DMS153 (cell line): ENCODE measurements around the gene DUSP22.

Experiments
- DNase-seq: peaks from one replicate; lab custom pipeline; 2025; lab: John Stamatoyannopoulos, UW

The DUSP22 gene

DNA sequence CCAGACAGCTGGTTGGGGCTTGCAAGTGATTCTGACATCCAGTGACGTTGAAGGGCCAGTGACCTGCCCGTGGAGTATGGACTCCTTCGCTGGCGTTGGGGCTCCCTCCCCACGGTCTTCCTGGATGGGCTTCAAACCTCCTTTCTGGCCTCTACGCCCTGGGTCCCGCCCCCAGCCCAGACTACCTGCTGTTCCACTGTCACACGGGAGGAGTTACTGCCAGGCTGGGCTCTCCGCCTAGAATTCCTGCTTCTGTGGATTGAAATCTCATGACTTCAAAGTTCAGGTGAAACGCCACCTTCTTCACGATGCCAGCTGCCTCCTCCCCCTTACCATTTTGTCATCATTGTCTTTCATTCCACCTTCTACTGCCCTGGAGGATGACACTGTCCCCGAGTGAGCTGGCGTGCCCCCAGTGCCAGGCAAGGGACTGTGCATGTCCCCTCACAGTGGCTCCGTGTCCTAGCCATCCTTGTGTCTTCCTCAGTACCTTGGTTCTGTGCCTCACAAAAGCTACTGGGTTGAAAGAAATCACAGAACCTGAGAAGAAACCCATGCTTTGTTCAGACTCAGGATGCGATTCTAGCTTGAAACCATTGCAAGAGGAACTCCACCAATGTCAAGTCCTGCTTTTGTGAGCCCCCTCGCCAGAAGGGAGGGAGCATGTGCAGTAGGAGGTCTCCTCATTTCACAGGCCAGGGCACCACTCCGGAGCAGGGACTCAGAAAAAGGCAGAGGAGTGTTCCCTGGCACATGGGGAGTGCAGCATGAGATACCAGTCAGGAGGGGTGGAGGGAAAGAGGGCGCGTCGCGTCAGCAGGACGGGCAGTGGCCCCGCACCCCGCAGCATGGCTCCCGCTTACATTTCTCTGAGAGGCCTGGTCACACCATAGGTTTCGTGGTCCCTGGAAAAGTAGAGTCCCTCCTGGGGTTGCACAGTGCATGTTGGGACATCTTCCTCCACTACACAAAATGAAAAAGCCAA is 88.2 kb downstream of the DUSP22 start:
- DNase-seq = no peak

DNA sequence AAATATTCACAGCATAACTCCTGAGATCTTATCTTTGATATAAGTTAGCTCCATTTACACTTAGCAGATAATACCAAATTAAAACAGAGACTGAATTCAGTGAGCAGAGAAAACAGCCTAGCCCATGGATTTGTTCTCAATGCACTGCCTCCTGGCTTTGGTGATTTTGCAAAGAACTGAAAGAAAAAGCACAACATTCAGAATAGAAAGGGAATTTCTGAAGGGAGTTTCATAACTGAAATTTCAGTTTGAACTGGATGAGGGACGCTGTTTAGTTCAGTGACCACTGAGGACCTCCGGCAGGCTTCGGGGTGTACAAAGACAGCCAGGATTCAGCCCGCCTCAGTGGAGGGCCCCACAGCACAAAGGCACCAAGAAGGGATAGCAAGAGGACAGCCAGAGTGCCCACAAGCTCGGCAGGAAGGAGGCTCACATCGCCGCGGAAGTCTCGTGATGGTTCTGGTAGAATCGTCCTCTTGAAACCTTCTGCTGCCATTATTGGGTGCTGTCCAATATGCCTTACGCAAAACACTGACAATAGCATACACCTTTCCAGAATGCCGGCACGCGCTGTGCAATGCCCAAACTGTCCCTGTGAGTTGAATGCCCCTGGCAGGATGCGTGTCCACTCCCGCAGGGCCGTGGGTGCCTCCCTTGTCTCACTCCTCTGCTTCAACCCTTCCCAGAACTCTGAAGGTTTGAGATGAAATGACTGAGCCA is 89.6 kb downstream of the DUSP22 start:
- no peak for DNase-seq

DNA sequence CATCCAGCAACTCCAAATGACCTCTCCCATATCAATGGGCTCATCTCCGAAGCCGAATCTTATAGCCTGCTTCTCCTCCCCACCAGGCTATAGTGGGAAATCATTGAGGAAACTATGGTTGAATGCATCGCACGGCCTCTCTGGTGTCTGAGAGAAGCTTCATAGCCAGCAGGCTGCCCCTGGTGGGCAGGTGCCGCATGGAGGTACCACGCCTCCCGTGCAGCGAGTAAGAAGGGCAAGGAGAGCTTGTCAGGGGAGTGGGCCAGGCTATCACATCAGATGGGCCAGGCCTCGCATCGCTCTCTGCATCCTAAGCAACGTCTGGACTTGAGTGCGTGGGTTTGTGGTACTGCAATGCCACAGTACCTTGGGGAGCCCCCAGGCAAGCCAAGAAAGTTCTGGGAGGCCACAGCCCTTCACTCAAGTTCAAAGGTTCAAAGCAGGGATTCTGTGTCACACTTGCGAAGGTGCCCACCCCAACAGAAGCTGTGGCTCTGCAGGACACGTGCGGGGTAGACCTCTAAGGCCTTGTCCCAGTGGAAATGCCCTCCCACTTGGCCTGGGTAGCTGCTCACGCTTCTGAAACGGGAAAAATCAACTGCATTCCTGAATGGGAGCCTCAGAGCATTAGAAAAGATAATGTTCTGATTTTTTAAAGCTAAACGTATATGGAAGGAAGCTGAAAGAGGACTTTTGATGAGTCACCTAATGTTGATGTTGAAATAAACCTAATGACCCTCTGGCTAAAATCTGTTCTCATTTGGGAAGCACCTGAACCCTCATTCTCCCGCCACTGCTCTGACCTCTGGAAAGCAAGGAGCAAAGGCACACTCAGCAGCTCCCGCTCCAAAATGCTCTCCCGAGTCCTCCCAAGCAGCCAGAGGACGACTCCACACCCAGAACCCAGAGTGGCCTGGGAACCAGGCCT is 90.9 kb downstream of the DUSP22 start:
- DNase-seq = no peak

DNA sequence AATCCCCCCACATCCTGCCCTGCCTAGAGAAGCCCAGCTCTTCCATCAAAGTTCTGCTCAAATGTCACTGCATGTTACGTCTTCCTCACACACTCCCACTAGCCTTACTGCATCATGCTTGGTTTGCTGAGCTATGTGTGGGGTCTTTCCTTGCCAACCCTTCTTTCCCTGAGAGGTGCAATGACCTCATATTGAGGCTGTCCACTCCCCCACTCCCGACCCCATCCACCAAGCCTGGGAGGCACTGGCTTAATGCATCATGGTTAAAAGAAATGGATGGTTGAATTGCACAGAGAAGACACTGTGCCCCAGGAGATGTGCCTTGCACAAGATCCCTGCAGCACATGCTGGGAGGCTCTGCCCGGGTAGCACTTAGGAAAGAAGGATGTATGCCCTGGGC is 91.6 kb downstream of the DUSP22 start:
- no peak for DNase-seq

DNA sequence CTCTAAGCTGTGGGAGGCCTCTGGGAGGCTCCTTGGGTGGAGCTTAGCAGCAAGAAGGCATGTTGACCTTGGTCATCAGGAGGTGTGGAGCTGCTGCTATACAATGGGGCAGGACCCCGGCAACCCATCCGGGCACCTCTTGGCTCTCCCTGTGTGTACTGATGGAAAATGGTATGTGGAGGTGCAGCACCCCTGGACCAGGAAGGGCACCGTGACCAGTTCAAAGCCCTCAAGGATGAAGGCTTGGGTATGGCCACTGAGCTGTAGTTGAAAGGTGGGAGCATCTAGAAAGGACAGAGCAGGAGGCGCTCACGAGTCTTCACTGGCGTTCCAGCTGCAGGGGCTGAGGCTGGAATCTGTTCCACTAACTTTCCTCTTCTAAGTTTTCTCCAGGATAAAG is 92.6 kb downstream of the DUSP22 start:
- DNase-seq = no peak

DNA sequence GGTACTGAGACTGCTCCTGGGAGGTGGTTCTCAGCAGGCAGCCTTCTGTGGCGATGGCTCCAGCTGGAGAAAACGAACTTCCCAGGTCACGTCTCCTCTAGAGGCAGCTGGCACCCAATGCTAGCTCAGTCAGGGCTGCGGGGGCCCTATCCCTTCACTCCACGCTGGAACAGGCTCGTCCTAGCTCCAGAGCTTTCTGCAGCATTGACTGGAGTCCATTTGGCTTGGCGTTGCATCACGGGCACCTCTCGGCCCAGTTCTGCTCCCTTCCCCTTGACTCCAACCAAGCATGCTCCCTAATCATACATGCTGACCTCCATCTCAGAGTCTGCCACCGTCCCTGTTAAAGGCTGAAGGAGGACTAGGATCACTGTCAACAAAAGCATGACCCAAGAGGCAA is 93.3 kb downstream of the DUSP22 start:
- DNase-seq = no peak

DNA sequence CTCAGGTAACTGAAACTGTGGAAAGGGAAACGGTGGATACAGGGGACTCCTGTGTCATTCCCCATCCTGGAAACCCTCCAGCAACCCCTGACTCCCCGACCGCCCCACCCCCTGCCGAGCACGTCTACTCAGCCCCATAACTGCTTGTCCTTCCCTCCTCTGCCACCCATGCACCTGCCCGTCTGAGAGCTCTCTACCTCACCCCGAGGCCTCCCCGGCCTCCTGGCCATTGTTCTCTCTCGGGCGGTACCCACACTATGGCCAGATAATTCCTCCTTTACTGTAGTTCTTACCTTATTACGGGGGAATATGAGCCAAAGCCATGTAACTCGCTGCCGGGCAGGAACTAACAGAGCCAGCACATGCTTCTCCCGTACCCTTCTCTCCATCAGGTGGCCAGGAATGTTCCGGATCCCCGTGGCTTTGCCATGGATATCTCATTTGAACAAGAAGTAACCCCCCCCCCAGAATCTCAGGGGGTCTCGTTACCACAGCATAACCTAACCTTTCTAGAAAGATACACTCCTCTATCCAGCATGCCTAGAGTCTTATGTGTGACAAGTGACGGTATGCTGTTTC is 94.5 kb downstream of the DUSP22 start:
- no peak for DNase-seq

DNA sequence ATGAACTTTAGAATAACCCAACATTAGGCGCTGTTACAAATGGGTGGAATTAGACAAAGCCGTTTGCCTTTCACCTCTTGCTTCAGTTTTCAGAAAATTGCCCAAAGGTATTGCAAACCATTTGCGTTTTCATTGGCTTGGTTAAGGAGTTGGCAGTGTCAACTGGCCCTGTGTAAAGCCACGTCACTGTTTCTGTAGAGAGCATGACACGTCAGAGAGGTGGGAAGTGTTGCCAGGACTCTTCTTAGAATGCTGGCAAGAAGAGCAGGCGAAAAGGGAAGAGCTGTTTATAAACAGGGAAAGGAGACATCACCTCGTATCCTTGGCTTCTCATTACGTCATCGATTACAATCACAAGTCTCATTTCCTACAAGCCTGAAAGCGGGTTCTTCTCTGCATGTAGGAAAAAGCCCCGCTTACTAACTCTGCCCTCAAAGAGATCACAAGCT is 95.0 kb downstream of the DUSP22 start:
- no peak for DNase-seq

DNA sequence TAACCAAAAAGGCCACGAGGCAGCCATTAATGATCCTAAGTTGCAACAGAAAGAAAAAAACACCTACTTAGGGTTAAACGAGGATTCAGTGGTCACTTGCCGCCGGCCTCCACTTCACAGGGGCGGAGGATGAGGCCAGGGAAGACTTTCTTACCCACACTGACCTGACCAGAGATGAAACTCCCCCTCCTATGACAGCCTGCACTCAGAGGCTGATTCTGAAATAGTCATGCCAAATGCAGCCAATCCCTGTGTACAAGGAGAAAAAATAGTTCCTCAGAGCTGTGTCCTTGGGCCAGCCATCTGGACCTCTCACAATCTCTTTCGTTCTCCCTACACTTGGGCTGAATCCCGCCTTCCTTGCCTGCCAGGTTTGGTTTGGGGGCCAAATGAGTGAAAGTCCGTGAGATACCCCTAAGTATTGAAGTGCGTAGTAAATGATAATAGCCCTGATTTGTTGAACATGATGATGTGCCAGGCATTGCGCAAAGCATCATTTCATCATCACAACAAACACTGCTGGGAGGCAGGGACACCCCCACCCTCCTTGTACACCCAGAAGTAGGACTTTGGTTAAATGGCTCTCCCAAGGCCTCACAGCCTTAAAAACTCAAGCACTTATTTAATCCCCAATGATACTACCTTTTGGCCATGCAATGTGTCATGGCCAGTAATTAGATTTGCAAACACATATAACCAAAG is 96.1 kb downstream of the DUSP22 start:
- no peak for DNase-seq

DNA sequence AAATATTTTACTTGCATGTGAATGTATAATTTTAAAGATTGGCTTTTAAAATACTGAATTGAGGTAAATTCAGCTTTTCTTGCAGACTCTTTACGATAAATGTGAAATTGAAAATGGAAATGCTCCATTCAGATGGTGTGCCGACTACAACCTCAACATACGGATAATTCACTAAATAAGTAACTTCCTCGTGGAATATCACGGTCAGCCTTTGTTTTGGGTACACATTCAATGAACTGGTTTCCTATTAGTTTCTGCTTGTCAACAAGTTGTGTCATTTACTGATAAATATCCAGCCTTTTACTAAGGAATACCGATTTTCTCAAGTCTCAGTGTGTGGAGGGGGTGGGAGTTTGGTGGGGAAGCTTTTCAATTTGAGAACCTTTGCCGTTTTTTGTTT is 96.9 kb downstream of the DUSP22 start:
- DNase-seq = no peak

- no peak for DNase-seq
These were observed 97.3 kb downstream of the DUSP22 start for GRCh38 chr6:389622-390021.

DNA sequence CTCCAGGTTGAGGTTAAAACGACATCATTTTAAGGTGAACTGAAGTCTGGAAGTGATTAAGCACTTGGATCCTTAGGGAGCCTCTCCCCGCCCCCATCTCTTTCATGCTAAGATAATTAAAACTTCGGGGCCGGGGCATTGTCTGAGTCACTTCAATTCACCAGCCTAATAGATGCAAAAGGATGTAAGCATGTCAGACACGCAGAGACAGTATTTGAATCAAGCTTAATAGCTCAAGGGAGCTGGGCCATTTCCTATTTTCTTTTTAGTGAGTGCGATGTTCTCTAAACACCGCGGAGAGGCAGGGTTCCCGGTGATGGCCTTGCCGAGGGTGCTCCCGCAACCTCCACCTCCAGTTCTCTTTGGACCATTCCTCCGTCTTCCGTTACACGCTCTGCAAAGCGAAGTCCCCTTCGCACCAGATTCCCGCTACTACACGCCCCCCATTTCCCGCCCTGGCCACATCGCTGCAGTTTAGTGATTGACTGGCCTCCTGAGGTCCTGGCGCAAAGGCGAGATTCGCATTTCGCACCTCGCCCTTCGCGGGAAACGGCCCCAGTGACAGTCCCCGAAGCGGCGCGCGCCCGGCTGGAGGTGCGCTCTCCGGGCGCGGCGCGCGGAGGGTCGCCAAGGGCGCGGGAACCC is 98.7 kb downstream of the DUSP22 start:
- no peak for DNase-seq

GRCh38 chr6:391559-392440 is 99.5 kb downstream of the DUSP22 start, which contains the start of gene IRF4:
IRF4 (plus strand) TSS chr6:391752; CDS start chr6:393153, 1,401 bp downstream.
- DNase-seq = no peak

- no peak for DNase-seq
These were observed 100.4 kb downstream of the DUSP22 start for GRCh38 chr6:392441-393390.

DNA sequence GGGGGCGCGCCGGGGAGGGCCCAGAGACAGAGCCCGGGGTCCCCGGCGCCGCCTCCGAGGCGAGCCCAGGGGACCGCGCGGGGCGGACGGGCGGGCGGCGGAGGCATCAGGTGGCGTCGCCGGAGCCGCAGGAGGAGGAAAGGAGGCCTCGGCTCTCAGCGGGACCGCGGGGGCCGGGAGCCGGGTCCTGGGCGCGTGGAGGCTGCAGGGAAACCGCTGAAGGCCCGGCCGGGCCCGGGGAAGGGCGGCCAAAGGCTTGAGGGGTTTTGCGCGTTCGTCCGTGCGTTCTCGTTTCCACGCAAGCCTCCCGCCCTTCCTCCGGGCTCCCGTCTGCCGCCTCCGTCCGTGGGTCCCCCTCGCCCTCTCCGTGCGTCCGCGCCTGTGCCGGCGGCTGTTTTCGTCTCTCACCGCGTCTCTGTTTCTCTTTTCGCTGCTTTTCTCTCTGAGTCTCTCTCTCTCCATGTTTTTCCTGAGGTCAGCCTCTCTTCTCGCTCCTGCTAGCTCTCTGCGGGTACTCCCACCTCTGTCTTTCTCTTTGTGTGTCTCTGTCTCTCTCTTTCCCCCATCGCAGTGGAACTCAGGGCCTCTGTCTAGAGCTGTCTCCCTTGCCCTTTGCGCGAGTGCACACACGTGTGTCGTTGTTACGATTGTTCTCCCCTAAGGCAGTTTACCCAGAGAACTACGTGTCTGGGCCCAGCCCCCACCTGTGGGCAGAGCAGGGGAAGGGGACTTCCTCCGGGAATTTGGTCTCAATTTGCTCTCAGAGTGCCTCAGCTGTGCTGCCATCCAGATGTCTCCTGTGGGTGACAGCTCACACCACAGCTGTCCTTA is 101.3 kb downstream of the DUSP22 start:
- no peak for DNase-seq

DNA sequence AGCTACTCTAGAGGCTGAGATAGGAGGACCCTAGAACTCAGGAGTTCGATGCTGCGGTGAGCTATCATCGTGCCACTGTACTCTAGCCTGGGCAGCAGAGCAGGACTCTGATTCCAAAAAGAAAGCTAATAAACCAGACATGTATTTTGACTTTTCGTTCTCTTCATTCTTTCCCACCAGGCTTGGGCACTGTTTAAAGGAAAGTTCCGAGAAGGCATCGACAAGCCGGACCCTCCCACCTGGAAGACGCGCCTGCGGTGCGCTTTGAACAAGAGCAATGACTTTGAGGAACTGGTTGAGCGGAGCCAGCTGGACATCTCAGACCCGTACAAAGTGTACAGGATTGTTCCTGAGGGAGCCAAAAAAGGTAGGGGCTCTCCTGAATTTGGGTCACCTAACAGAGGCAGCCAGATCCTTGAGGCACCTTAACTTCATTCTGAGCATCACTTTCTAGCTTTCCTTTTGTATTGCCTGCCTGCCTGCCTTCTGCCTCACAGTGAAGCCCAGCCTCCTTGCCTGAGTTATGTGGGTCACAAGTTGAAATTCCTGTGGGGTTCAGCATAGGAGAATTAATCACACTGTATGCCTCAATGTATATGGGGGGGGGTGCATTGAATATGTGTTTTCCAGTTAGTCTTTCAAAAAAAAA is 102.5 kb downstream of the DUSP22 start:
- no peak for DNase-seq
